Frontal cortex (tissue), 4 donors: Measurements from ENCODE around the gene TNNC1. TPM values are rescaled to one million over a fixed set of nuclear protein-coding genes. Genes with fewer than 3 reads are reported as not detected.

Experiments used
- DNase-seq, 2 donors: peaks; one replicate each; pipeline ENCODE4 v3.0.0; 2012; ENCODE audit warnings: low spot score in 2 of 2
- FAIRE-seq: peaks from 2 replicates; lab custom pipeline; 2012; peaks lifted over from hg19 to GRCh38; lab: Jason Lieb, UNC
- total RNA-seq: library from RNA; depleted of rRNA; stranded (reverse); fragments of >200 nt; gene quantifications from one replicate; pipeline ENCODE4 v1.2.3, GENCODE V29; 2014
- donor health status: control.
- donor health status: control.
- donor health status: control.

Gene TNNC1
- total RNA-seq, 1 donor from 2014 or later: 0.41 TPM

DNA sequence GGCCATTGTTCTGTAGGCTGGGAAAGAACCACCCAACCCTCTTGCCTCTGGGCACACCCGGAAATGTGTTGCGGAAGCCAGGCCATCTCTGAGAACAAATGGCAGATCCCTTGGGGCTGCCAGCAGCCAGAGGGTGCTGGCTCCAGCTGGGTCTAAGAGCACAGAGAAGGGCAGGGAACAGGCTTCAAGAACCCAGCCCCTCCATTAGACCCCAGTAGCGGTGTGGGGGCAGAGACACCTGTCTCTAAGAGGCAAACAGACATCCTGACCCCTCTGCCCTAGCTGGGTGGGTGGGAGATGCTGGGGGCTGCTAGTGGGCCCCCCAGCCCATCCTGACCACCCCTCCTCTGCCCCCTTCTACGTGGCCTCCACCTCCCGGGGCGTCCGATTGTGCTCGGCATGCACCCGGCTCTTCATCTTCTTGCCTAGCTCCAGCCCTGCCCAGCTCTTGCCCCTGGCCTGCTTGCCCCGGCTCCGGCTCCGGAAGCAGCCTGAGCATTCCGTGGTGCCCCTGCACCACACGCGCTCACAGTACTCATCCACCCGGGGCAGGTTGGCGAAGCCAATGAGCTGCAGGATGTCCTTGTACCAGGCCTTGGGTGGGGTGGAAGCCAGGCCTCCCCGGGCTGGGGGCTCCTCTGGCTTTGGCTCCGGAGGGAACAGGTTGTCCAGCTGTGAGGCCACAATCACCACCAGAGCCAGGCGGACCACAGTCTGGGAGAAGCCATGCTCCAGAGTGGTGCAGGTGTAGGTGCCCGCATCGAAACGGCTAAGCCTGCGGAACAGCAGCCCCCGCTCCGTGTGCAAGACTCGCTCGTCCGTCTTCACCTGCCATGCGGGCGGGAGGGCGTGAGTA is 18.4 kb downstream of the TNNC1 start:
- peak in 1 of 2 donors; percentile 1 for DNase-seq
- no peak for FAIRE-seq

- DNase-seq (peak in 1 of 2 donors; percentile 2), FAIRE-seq (no peak)
Observed at GRCh38 chr3:52434491-52435115, 19.2 kb downstream of the TNNC1 start.

DNA sequence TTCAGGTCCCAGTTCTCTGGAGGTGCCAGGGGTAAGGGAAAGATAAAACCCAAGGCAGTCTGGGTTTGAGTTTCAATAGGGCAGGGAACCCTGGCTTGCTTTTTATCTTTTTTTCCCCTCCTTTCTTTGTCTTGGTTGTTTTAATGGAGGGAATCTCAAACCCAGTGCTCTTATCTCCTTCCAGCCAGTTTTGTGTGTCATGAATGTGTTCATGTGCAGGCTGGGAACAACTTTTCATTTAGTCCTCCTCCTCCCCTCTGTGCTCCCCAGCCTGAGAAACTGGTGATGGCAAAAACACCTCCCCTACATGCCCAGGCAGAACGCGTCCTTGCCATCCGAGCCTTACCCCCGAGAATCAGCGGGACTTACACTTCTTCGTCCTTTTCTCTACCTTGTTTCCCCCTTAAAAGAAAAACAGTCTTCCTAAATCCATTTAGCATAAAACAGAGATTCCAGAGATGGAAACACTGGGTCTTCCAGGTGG is 19.8 kb downstream of the TNNC1 start:
- no peak for FAIRE-seq
- no peak for DNase-seq

- no peak for DNase-seq
- FAIRE-seq: no peak
Observed at GRCh38 chr3:52433328-52433995, 20.4 kb downstream of the TNNC1 start.

- FAIRE-seq (no peak), DNase-seq (peak in 1 of 2 donors; percentile 5)
Observed at GRCh38 chr3:52432691-52433141, 21.1 kb downstream of the TNNC1 start.

DNA sequence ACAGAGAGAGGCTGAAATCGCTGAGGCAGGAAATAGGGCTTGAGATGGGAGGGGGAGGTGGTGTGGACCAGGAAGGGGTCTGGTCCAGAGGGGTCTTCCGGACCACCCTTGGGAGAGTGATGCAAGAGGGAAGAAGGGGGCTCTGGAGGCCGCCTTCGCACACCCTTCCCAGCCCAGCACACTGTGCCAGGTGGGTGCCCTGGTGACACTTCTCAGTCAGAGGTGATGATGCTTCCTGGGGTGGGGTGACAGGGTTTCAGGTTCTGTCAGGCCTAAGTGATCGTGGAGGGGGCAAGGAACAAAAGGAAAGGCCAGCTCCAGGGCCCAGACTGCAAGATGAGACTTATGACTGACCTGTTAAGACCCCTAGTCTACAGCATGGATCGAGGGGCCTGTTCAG is 21.6 kb downstream of the TNNC1 start:
- no peak for DNase-seq
- no peak for FAIRE-seq

DNA sequence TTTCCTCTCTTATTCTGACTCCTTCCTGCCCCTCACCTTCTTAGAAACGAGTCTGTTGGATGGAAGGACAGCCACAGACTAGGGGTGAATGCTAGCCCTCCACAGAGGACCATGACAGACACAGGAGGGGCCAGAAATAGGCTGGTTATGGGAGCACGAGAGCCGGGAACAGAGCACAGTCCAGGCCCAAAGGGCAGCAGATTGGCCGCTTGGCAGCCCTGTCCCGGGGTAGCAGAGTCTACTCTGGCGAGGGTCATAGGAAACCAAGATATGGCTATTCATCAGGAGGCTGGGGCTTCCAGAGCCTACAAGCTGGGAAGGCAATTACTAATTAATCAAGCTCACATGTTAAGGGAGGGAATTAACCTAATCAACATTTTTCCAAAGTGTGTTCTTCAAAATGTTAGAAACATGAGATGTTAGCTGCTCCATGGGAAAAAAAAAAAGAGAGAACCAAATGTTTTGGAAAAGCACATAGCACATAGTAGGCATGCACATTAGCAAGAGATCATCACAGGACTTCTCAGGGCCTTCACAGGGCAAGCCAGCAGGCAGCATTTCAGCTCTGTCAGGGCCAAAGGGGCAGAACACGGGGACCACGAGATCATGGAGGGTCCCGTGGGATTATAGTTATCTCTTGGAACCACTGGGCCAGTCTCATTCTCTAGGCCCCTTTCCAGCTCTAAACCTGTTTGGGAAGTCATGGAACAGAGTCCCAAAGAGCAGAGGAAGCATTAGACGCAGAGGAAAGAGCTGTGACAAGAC is 22.2 kb downstream of the TNNC1 start:
- no peak for DNase-seq
- FAIRE-seq: no peak

DNA sequence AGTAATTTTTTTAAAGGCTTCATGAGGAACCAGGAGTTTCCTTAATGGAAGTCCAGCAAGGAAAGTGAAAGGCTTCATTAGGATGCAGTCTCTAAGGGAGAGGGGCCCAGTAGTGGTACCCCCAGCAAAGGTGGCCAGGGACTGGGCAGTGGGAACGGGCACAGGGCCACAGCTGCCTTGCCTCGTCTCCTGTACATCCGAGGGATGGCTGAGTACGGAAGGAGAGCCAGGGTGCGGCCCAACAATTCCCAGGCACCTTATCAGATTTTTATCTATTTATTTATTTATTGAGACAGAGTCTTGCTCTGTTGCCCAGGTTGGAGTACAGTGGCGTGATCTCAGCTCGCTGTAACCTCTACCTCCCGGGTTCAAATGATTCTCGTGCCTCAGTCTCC is 23.4 kb downstream of the TNNC1 start:
- no peak for FAIRE-seq
- no peak for DNase-seq

DNA sequence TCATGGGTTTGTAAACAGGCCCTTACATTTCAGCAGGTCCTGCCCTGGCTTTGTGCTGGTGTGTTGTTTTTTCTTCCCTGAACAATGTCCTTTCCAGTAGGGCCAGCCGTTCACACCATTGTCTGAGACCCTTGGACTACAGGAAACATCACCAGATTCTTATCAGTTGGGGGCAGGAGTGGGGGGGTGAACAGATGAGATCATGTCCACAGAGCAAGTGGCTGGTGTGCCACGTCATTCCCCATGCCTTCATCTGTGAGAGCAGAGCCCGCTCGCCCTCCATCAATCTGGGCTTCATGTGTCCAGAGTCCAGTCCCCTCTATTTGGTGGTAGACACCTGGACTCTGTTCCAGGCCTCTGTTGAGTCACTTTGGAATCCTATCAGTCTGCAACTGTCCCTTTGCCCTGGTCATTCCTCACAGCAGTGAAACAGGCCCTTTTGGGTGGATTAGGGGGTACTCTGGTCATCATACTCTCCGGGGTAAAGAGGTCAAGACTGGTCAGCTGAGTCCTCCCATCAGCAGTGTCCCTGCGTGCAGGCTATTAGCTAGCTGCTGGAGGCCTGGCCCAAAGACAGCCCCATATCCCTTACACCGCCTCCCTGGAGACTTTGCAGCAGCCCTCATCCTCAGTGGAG is 23.9 kb downstream of the TNNC1 start:
- FAIRE-seq (no peak), DNase-seq (no peak)

DNA sequence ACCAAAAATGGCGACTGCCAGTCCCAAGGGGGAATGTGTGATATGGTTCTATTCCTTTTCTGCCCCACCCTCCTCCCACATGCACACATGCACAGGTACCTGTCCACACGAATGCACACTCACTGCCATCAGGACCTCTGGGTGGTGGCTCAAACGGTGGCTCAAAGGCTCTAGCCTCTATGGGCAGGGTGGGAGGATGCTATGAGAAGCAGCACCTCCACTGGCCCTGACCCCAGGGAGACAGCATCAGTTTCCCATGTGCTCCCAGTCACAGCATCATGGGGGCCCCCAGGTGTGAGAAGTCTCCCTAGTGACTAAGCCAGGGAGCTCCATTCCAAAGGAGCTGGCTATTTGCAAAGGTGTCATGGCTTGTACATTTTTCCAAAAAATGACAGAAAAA is 24.8 kb downstream of the TNNC1 start:
- FAIRE-seq: no peak
- DNase-seq: no peak

- DNase-seq: peak; percentile 52 to 74
- FAIRE-seq: peak; percentile 66
Observed at GRCh38 chr3:52428151-52429005, 25.5 kb downstream of the TNNC1 start.

- DNase-seq (no peak), FAIRE-seq (no peak)
Observed at GRCh38 chr3:52423173-52423572, 30.7 kb downstream of the TNNC1 start.

- no peak for FAIRE-seq
Observed at GRCh38 chr3:52422669-52423068, 31.2 kb downstream of the TNNC1 start.

DNA sequence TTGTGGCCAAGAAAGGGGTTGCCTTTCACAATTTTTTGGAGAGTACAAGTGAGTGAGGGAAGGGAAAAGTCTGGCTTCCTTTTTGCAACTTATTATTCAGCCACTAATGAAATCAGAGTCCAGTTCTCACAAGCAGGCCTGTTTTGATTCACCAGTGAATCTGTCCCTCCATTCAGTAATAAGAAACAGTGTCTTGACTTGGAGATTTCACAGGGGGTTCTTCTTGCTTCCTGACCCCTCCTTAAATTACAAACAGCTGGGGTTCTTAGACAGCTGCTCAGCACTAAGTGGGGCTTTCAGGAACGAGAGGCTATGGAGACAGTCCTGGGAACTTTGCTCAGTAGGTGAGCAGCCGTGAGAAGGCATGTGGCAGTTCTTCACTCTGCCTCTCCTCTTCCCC is 33.5 kb downstream of the TNNC1 start:
- no peak for FAIRE-seq
- no peak for DNase-seq

More at GRCh38 chr3:52422669-52423068, 31.2 kb downstream of the TNNC1 start:
- DNase-seq: no peak

DNA sequence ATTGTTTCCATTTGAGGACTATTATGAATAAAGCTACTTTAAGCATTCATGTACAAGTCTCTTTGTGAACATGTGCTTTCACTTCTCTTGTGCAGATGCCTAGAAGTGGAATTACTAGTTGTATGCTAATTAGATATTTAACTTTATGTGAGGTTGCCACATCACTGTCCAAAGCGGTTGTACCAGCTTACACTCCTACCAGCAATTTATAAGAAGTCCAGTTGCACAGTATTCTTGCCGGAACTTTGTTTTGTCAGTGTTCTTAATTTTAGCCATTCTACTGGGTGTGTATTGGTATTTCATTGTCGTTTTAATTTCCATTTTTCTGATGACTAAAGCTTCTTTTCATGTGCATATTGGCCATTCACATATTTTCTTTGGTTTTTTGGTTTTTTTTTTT is 38.0 kb downstream of the TNNC1 start:
- FAIRE-seq (no peak), DNase-seq (no peak)

- FAIRE-seq (no peak), DNase-seq (peak in 1 of 2 donors; percentile 9)
Observed at GRCh38 chr3:52408466-52408865, 45.4 kb downstream of the TNNC1 start.

DNA sequence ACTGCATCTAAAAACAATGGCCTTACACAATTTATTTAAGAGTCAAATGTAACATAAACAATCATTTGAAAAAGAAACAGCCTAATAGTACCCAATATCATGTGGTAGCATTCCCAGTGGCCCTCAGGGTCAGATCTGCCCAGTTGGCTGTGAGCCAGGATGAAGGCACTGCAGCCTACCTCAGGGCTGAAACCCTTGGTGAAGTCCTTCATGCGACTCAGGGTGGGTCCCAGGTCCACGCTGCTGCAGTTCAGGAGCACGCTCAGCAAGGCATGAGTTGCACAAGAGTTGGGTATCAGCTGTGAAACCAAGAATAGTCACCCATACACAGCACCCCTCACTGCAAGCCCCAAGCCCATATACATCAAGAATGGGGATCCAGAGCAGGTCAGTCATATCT is 46.1 kb downstream of the TNNC1 start:
- FAIRE-seq (no peak), DNase-seq (no peak)

DNA sequence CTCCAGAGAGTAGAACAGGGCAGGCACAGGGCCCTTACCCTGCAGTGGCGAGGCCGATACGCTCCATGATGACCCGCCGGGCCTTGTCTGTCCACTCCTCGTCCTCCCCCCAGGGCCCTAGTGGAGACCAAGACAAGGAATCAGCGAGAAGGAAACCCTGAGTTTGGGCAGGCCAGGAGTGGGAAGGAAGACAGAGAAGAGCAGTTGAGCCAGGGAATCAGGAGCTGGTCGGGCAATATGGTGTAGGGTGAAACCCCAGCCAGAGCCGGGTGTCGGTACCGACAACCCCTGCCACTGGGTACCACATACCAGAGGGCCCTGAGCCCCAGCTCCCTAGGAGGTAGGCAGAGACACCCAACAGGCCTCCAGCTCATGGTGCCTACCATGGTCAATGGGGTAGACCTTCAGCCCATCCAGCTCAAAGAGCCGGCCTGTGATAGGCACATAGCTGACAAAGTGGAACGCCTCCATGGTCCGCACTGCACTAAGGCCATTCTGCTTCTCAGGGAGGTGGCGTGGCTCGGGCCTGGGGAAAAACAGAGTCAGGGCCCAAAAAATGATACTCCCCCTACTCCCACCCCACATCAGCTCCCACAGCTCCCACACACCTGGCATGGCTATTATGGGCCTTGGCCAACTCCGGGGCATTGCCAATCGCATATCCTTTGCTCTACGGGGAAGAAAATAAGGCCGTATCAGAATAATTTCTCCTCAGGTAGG is 46.9 kb downstream of the TNNC1 start:
- DNase-seq: no peak
- FAIRE-seq: no peak
